Vagina (tissue), 2 donors: ENCODE measurements around the gene ERBB4. TPM values are rescaled to one million over a fixed set of nuclear protein-coding genes. Genes with fewer than 3 reads are reported as not detected.

Experiments used
- DNase-seq, 2 donors: peaks; one replicate each; pipeline ENCODE4 v3.0.0-alpha.2; 2017; ENCODE audit errors: extremely low spot score in 2 of 2
- H3K27ac ChIP-seq: fragments of 200-600 bp; sonication (generic); one replicate; pipeline ENCODE4 v1.5.1; 2019
- H3K27me3 ChIP-seq: fragments of 200-600 bp; sonication (generic); one replicate; pipeline ENCODE4 v1.5.1; 2019
- H3K36me3 ChIP-seq, 2 donors: fragments of 200-600 bp; sonication (generic); one replicate each; pipeline ENCODE4 v1.5.1; 2017 to 2019
- H3K4me1 ChIP-seq: fragments of 200-600 bp; sonication (generic); one replicate; pipeline ENCODE4 v1.5.1; 2019
- H3K4me3 ChIP-seq, 2 donors: fragments of 200-600 bp; sonication (generic); 1 replicate in 1 of 2; 2 replicates in 1 of 2; pipeline ENCODE4 v1.5.1; 2016 to 2019
- H3K9me3 ChIP-seq: fragments of 200-600 bp; sonication (generic); one replicate; pipeline ENCODE4 v1.5.1; 2019
- POLR2A ChIP-seq, 2 donors: fragments of 450-650 bp; IDR thresholded peaks; one replicate each; pipeline ENCODE4 v1.6.1; 2017; ENCODE audit warnings: antibody characterized with exemption in 2 of 2, mild to moderate bottlenecking in 2 of 2, moderate library complexity in 2 of 2
- POLR2AphosphoS5 ChIP-seq, 2 donors: sonication (generic); formaldehyde crosslinking; IDR thresholded peaks; one replicate each; pipeline ENCODE4 v1.9.0; 2017; ENCODE audit warnings: antibody characterized with exemption in 2 of 2, mild to moderate bottlenecking in 2 of 2, low read depth in 1 of 2; ENCODE audit not compliant: insufficient read depth in 1 of 2
- intact Hi-C: fragments of 100-400 bp; cut with DNase I; formaldehyde crosslinking; loops from one replicate; pipeline ENCODE4 v1.15.1; 2023
- total RNA-seq: library from RNA; depleted of rRNA; stranded (reverse); fragments of >200 nt; gene quantifications from one replicate; pipeline ENCODE4 v1.2.3, GENCODE V29; 2016
- TF ChIP-seq, protein P1 (sequence below), 3 experiments: fragments of 450-650 bp in 2 of 3; fragments of 200-600 bp in 1 of 3; sonication (generic) in 1 of 3; IDR thresholded peaks; one replicate each; pipeline ENCODE4 v1.5.1; 2017 to 2019; ENCODE audit warnings: antibody characterized with exemption in 3 of 3, mild to moderate bottlenecking in 2 of 3, moderate library complexity in 2 of 3

ERBB4 gene
- total RNA-seq, 1 donor from 2014 or later: 0.25 TPM

DNA sequence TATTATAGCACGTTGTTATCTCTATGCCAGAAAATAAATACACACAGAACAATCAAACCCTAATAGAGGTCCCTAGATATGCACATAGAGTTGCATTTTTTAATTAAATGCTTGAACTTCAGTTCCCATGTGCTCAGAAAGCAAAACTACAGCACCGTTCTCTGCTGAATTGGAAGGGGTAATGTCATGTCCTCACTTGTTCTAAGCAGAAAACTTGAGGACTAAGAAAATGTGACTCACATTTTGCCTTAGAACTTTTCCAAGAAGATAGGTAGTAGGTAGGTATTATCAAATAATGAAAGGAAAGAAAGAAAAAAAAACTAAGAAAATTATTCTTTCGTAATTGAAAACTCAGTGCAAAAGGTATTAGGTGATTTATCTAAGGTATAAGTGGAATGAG, 607.3 kb downstream of the ERBB4 start:
- Histone ChIP-seq H3K4me3 (no peak overlapping the region), H3K4me1 (peaks cover 6% of the 10 kb centered on the region), H3K9me3 (no peaks in the 10 kb centered on the region), H3K27me3 (no peaks in the 10 kb centered on the region), H3K36me3 (no peaks in the 10 kb centered on the region), H3K27ac (no peak overlapping the region)
- no peak for DNase-seq
- TF ChIP-seq POLR2AphosphoS5 (IDR thresholded peaks at IDR 0.05; ENCODE audit: insufficient read depth in 1 of 2, low read depth in 1 of 2): no peak
- TF ChIP-seq, protein P1, sequence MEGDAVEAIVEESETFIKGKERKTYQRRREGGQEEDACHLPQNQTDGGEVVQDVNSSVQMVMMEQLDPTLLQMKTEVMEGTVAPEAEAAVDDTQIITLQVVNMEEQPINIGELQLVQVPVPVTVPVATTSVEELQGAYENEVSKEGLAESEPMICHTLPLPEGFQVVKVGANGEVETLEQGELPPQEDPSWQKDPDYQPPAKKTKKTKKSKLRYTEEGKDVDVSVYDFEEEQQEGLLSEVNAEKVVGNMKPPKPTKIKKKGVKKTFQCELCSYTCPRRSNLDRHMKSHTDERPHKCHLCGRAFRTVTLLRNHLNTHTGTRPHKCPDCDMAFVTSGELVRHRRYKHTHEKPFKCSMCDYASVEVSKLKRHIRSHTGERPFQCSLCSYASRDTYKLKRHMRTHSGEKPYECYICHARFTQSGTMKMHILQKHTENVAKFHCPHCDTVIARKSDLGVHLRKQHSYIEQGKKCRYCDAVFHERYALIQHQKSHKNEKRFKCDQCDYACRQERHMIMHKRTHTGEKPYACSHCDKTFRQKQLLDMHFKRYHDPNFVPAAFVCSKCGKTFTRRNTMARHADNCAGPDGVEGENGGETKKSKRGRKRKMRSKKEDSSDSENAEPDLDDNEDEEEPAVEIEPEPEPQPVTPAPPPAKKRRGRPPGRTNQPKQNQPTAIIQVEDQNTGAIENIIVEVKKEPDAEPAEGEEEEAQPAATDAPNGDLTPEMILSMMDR (IDR thresholded peaks at IDR 0.05): no peak
- no peak for TF ChIP-seq POLR2A (IDR thresholded peaks at IDR 0.05)
- intact Hi-C loops: no loop called here

DNA sequence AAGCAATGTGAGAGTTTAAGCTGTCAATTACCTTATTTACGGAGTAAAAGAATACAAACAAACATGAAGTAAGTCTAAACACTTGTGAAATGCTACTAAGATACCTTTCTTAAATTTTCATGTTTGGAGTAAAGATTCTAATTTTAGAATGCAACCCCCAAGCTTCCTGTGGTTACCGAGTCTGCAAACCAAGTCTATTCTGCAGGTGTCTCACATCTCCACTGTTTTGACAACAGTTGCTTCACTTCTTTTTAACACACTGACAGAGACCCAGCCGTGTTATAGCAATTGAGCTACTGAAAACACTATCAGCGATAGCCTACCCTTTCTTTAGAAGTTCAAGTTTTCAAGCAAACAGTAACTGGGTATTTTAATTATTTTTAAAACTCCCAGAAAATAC, 608.3 kb downstream of the ERBB4 start:
- Histone ChIP-seq H3K27me3 (no peaks in the 10 kb centered on the region), H3K27ac (no peak overlapping the region), H3K9me3 (no peaks in the 10 kb centered on the region), H3K4me1 (peaks cover 6% of the 10 kb centered on the region), H3K4me3 (no peak overlapping the region), H3K36me3 (no peaks in the 10 kb centered on the region)
- TF ChIP-seq POLR2AphosphoS5 (IDR thresholded peaks at IDR 0.05; ENCODE audit: insufficient read depth in 1 of 2, low read depth in 1 of 2): no peak
- no peak for TF ChIP-seq POLR2A (IDR thresholded peaks at IDR 0.05)
- TF ChIP-seq, protein P1 (IDR thresholded peaks at IDR 0.05): no peak
- DNase-seq: no peak
- intact Hi-C loops: no loop called here

DNA sequence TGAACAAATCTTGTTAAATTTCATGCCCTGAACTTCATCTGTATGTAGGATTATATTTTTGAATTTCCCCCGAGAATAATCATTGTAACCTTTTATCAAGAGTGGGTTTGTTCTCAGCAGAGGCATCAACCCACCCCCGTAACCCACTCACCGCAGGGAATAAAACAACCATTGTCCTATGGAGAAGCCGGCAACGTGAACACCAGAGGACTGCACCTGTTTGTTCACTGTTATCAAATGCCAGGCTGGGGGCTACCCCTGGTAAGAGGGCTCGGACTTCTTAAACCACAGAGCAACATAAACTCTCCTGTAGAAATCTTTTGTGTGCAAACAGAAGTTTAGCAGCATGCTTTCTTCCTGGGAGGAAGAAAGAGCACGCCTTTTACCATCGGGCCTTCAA, 610.4 kb downstream of the ERBB4 start:
- no peak for DNase-seq
- Histone ChIP-seq H3K36me3 (no peaks in the 10 kb centered on the region), H3K27me3 (no peaks in the 10 kb centered on the region), H3K27ac (no peak overlapping the region), H3K9me3 (no peaks in the 10 kb centered on the region), H3K4me3 (no peak overlapping the region), H3K4me1 (peaks cover 6% of the 10 kb centered on the region)
- TF ChIP-seq, protein P1 (IDR thresholded peaks at IDR 0.05): no peak
- TF ChIP-seq POLR2A (IDR thresholded peaks at IDR 0.05): no peak
- no peak for TF ChIP-seq POLR2AphosphoS5 (IDR thresholded peaks at IDR 0.05; ENCODE audit: insufficient read depth in 1 of 2, low read depth in 1 of 2)
- intact Hi-C loops: no loop called here

DNA sequence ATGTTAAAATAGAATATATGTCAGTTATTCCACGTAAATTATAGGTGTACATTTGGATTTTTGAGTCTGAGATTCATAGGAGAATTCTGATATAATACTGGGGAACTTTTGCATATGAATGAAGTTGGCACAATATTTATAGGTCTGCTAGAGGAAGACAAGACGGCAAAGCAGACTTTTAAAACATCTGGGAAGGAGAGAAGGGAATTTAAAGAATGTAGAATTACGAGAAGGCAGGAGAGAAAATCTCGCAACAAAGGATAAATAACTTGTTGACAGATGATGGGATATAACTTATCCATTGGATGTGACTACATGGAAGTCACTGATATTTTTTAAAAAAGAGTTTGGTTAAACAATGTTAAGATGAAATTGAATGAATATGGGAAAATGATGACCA, 615.6 kb downstream of the ERBB4 start:
- no peaks in the 10 kb centered on the region for H3K4me1 ChIP-seq
- H3K4me3 ChIP-seq: no peak overlapping the region
- intact Hi-C loops: no loop called here
- no peak for DNase-seq
- no peaks in the 10 kb centered on the region for H3K36me3 ChIP-seq
- H3K9me3 ChIP-seq: no peaks in the 10 kb centered on the region
- H3K27ac ChIP-seq: no peak overlapping the region
- TF ChIP-seq POLR2A (IDR thresholded peaks at IDR 0.05) (no peak), POLR2AphosphoS5 (IDR thresholded peaks at IDR 0.05; ENCODE audit: insufficient read depth in 1 of 2, low read depth in 1 of 2) (no peak)
- TF ChIP-seq, protein P1 (IDR thresholded peaks at IDR 0.05): no peak
- H3K27me3 ChIP-seq: no peaks in the 10 kb centered on the region

DNA sequence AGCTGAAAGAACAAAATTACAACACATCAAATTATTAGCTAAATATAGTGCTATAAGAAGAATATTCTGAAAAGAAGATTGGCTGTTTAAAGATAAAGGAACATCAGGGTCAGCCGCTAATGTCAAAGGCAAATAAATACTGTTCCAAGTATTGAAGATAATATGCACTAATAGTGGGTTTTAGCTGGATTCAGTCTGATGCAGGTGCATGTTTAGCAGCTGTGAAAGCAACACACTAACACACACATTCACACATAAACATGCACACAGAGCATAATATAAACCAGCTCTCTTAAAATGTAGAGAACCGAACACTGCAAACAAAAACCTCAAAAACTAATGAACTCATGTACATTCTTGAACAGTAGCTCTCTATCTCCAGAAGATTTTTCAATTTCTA, 634.6 kb downstream of the ERBB4 start:
- H3K4me1 ChIP-seq: no peaks in the 10 kb centered on the region
- H3K36me3 ChIP-seq: no peaks in the 10 kb centered on the region
- no peak overlapping the region for H3K27ac ChIP-seq
- intact Hi-C loops: no loop called here
- H3K27me3 ChIP-seq: no peaks in the 10 kb centered on the region
- DNase-seq: no peak
- TF ChIP-seq POLR2A (IDR thresholded peaks at IDR 0.05): no peak
- TF ChIP-seq POLR2AphosphoS5 (IDR thresholded peaks at IDR 0.05; ENCODE audit: insufficient read depth in 1 of 2, low read depth in 1 of 2): no peak
- TF ChIP-seq, protein P1 (IDR thresholded peaks at IDR 0.05): no peak
- no peaks in the 10 kb centered on the region for H3K9me3 ChIP-seq
- no peak overlapping the region for H3K4me3 ChIP-seq
